Measurements from ENCODE around the gene ABR. TPM values are rescaled to one million over a fixed set of nuclear protein-coding genes. Genes with fewer than 3 reads are reported as not detected.

The ABR gene
- total and polyA plus RNA-seq, 2 of the 8 experiments (the other 6 are each of a cell fraction or from before 2014, with no cell fraction given) = 44.8 to 47.2 TPM

- TF ChIP-seq, protein P1, sequence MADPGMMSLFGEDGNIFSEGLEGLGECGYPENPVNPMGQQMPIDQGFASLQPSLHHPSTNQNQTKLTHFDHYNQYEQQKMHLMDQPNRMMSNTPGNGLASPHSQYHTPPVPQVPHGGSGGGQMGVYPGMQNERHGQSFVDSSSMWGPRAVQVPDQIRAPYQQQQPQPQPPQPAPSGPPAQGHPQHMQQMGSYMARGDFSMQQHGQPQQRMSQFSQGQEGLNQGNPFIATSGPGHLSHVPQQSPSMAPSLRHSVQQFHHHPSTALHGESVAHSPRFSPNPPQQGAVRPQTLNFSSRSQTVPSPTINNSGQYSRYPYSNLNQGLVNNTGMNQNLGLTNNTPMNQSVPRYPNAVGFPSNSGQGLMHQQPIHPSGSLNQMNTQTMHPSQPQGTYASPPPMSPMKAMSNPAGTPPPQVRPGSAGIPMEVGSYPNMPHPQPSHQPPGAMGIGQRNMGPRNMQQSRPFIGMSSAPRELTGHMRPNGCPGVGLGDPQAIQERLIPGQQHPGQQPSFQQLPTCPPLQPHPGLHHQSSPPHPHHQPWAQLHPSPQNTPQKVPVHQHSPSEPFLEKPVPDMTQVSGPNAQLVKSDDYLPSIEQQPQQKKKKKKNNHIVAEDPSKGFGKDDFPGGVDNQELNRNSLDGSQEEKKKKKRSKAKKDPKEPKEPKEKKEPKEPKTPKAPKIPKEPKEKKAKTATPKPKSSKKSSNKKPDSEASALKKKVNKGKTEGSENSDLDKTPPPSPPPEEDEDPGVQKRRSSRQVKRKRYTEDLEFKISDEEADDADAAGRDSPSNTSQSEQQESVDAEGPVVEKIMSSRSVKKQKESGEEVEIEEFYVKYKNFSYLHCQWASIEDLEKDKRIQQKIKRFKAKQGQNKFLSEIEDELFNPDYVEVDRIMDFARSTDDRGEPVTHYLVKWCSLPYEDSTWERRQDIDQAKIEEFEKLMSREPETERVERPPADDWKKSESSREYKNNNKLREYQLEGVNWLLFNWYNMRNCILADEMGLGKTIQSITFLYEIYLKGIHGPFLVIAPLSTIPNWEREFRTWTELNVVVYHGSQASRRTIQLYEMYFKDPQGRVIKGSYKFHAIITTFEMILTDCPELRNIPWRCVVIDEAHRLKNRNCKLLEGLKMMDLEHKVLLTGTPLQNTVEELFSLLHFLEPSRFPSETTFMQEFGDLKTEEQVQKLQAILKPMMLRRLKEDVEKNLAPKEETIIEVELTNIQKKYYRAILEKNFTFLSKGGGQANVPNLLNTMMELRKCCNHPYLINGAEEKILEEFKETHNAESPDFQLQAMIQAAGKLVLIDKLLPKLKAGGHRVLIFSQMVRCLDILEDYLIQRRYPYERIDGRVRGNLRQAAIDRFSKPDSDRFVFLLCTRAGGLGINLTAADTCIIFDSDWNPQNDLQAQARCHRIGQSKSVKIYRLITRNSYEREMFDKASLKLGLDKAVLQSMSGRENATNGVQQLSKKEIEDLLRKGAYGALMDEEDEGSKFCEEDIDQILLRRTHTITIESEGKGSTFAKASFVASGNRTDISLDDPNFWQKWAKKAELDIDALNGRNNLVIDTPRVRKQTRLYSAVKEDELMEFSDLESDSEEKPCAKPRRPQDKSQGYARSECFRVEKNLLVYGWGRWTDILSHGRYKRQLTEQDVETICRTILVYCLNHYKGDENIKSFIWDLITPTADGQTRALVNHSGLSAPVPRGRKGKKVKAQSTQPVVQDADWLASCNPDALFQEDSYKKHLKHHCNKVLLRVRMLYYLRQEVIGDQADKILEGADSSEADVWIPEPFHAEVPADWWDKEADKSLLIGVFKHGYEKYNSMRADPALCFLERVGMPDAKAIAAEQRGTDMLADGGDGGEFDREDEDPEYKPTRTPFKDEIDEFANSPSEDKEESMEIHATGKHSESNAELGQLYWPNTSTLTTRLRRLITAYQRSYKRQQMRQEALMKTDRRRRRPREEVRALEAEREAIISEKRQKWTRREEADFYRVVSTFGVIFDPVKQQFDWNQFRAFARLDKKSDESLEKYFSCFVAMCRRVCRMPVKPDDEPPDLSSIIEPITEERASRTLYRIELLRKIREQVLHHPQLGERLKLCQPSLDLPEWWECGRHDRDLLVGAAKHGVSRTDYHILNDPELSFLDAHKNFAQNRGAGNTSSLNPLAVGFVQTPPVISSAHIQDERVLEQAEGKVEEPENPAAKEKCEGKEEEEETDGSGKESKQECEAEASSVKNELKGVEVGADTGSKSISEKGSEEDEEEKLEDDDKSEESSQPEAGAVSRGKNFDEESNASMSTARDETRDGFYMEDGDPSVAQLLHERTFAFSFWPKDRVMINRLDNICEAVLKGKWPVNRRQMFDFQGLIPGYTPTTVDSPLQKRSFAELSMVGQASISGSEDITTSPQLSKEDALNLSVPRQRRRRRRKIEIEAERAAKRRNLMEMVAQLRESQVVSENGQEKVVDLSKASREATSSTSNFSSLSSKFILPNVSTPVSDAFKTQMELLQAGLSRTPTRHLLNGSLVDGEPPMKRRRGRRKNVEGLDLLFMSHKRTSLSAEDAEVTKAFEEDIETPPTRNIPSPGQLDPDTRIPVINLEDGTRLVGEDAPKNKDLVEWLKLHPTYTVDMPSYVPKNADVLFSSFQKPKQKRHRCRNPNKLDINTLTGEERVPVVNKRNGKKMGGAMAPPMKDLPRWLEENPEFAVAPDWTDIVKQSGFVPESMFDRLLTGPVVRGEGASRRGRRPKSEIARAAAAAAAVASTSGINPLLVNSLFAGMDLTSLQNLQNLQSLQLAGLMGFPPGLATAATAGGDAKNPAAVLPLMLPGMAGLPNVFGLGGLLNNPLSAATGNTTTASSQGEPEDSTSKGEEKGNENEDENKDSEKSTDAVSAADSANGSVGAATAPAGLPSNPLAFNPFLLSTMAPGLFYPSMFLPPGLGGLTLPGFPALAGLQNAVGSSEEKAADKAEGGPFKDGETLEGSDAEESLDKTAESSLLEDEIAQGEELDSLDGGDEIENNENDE (IDR thresholded peaks at IDR 0.05; ENCODE audit: insufficient replicate concordance, low read length) = no peak
These were observed 181.7 kb downstream of the ABR start (continued) for GRCh38 chr17:998111-998510.
